OCI-LY1 (cell line): ENCODE measurements around the gene DPP4.

Experiments
- EZH2 ChIP-seq: fragments of 200-600 bp; sonication (generic), shearing (Covaris generic); IDR thresholded peaks from 2 replicates; pipeline ENCODE4 v1.8.0; 2017; ENCODE audit warnings: borderline replicate concordance, mixed run types, mild to moderate bottlenecking, antibody characterized with exemption, low read length, moderate library complexity, mixed read lengths
- TF ChIP-seq, protein P1 (sequence below): fragments of 200-600 bp; sonication (generic), shearing (Covaris generic); IDR thresholded peaks from 2 replicates; pipeline ENCODE4 v1.5.1; 2017; ENCODE audit warnings: mild to moderate bottlenecking, antibody characterized with exemption, low read length, moderate library complexity, mixed read lengths

DNA sequence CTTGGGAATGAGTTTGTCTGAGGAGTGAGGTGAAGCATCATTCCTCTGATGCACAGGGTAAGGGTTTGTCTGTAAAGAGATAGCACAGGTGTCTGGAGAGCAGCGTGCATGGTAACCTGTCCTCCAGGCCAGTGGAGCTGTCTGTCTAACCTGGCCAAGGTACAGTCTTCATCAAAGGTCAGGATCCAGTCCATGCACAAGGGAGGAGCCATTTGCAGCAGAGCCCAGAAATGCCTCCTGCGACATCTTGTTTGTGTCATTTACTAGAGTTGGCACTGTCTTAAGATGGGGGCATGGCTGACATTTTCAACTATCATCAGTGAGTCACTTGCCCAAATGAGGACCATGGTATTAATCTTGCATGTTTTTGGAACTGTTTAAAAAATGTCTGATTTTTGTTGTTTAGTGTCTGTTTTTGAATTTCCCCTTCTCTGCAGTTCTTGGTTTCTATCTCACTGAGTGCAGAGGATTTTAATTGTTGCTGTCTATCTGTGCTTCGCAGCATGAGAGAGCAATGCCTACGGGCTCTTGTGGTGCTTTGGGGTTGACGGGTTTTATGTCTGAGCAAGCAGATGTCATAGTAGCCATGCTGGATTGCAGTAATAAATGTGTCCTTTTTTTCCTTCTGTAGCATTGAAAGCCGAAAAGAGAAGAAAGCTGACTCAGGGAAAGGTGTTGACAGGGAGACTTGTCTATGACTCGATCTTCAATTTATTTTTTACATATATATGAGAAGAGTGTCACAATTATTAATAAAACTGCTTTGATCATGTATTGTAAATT lies 91.3 kb downstream of the DPP4 start:
- TF ChIP-seq, protein P1, sequence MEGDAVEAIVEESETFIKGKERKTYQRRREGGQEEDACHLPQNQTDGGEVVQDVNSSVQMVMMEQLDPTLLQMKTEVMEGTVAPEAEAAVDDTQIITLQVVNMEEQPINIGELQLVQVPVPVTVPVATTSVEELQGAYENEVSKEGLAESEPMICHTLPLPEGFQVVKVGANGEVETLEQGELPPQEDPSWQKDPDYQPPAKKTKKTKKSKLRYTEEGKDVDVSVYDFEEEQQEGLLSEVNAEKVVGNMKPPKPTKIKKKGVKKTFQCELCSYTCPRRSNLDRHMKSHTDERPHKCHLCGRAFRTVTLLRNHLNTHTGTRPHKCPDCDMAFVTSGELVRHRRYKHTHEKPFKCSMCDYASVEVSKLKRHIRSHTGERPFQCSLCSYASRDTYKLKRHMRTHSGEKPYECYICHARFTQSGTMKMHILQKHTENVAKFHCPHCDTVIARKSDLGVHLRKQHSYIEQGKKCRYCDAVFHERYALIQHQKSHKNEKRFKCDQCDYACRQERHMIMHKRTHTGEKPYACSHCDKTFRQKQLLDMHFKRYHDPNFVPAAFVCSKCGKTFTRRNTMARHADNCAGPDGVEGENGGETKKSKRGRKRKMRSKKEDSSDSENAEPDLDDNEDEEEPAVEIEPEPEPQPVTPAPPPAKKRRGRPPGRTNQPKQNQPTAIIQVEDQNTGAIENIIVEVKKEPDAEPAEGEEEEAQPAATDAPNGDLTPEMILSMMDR: no peak
- TF ChIP-seq EZH2: no peak
